Measurements from ENCODE around the gene AQP2. TPM values are rescaled to one million over a fixed set of nuclear protein-coding genes. Genes with fewer than 3 reads are reported as not detected.

Gene AQP2
- total RNA-seq, 1 donor from 2014 or later, result not detected

GRCh38 chr12:50006280-50006679 lies 55.7 kb downstream of the AQP2 start:
- DNase-seq (ENCODE audit: low spot score) (no peak), ATAC-seq (no peak)
- intact Hi-C loops (cut with DNase I), result no loop called here

GRCh38 chr12:50006754-50007442 lies 56.4 kb downstream of the AQP2 start:
- DNase-seq (ENCODE audit: low spot score) (no peak), ATAC-seq (no peak)
- intact Hi-C loops (cut with DNase I), result no loop called here

Other genes starting within 250 kb of the AQP2 start
- 64.8 TPM for gene FMNL3, start 243.3 kb upstream of the AQP2 start, total RNA-seq
- 396 TPM for gene TMBIM6, start 209.2 kb upstream of the AQP2 start, total RNA-seq
- 38.2 TPM for gene NCKAP5L, start 122.3 kb upstream of the AQP2 start, total RNA-seq
- 3.9 TPM for gene BCDIN3D, start 107.6 kb upstream of the AQP2 start, total RNA-seq
- gene FAIM2, start 46.8 kb upstream of the AQP2 start, total RNA-seq, result 107 TPM
- gene AQP5, start 11.1 kb downstream of the AQP2 start, total RNA-seq, result 0.71 TPM
- 0.27 TPM for gene AQP6, start 22.2 kb downstream of the AQP2 start, total RNA-seq
- 15.0 TPM for gene RACGAP1, start 74.8 kb downstream of the AQP2 start, total RNA-seq
- gene ASIC1, start 106.9 kb downstream of the AQP2 start, total RNA-seq, result 5.5 TPM
- gene SMARCD1, start 134.6 kb downstream of the AQP2 start, total RNA-seq, result 35.2 TPM
- 32.2 TPM for gene GPD1, start 153.3 kb downstream of the AQP2 start, total RNA-seq
- gene COX14, start 161.5 kb downstream of the AQP2 start, total RNA-seq, result 45.8 TPM
- 51.9 TPM for gene CERS5, start 216.6 kb downstream of the AQP2 start, total RNA-seq

Measured in sciatic nerve (tissue), 2 donors.